GM12878 (cell line): ENCODE results near the gene GTF2B. TPM values are rescaled to one million over a fixed set of nuclear protein-coding genes. Genes with fewer than 3 reads are reported as not detected.

Experiments used
- ATAC-seq: fragments of 200-7000 bp; cut with Tn5 transposase; 3 replicates; pipeline ENCODE4 v1.9.1; 2020; ENCODE audit warnings: mild to moderate bottlenecking, moderate library complexity
- BruUV-seq: library from RNA; stranded (reverse); fragments of 400-500 nt; replicated peaks from 2 replicates; lab custom pipeline; 2021; lab: Mats Ljungman, UMichigan
- CTCF ChIA-PET: fragments of 300-600 bp; sonication (Branson Sonifier 250); formaldehyde crosslinking; extraction: SDS; loops from one replicate; lab custom pipeline; 2021; ENCODE audit warnings: inconsistent platforms; lab: Yijun Ruan, JAX
- POLR2A ChIA-PET: fragments of 350-600 bp; formaldehyde crosslinking; extraction: SDS; loops from one replicate; lab custom pipeline; 2021; ENCODE audit warnings: inconsistent platforms; lab: Charles Lee
- RAD21 ChIA-PET: fragments of 300-600 bp; sonication (Branson Sonifier 250); formaldehyde crosslinking; loops from one replicate; lab custom pipeline; 2023; ENCODE audit warnings: antibody characterized with exemption; ENCODE audit not compliant: unreplicated experiment; lab: Charles Lee
- SMC1A ChIA-PET: fragments of 300-600 bp; sonication (Branson Sonifier 250); formaldehyde crosslinking; loops from one replicate; lab custom pipeline; 2023; ENCODE audit not compliant: unreplicated experiment, uncharacterized antibody; lab: Charles Lee
- DNase-seq: peaks from one replicate; pipeline ENCODE4 v3.0.0-alpha.2; 2011; ENCODE audit warnings: low read depth, low spot score
- FAIRE-seq: peaks from 3 replicates; lab custom pipeline; 2011; peaks lifted over from hg19 to GRCh38; lab: Jason Lieb, UNC
- H2AFZ ChIP-seq: 2 replicates; pipeline ENCODE4 v1.6.0; 2011; ENCODE audit warnings: low read depth, low read length, control low read depth; ENCODE audit not compliant: control insufficient read depth
- H3K27ac ChIP-seq: 2 replicates; pipeline ENCODE4 v1.5.1; 2011; ENCODE audit warnings: control low read depth; ENCODE audit not compliant: control insufficient read depth, insufficient read depth
- H3K27me3 ChIP-seq, 2 experiments: replicated peaks in 1 of 2; 2 replicates each; pipeline versions ENCODE4 v1.6.0 to v1.6.1; 2011; ENCODE audit warnings: low read length in 1 of 2; ENCODE audit not compliant: control insufficient read depth in 2 of 2, insufficient read depth in 2 of 2
- H3K36me3 ChIP-seq, 2 experiments: 2 replicates each; pipeline ENCODE4 v1.5.1; 2011; ENCODE audit warnings: low read length in 1 of 2; ENCODE audit not compliant: control insufficient read depth in 2 of 2, insufficient read depth in 2 of 2
- H3K4me1 ChIP-seq: 2 replicates; pipeline ENCODE4 v1.6.1; 2011; ENCODE audit warnings: mild to moderate bottlenecking, low read length, moderate library complexity, mixed read lengths; ENCODE audit not compliant: control insufficient read depth, insufficient read depth
- H3K4me2 ChIP-seq: 2 replicates; pipeline ENCODE4 v1.6.0; 2011; ENCODE audit warnings: control low read depth; ENCODE audit not compliant: control insufficient read depth, insufficient read depth
- H3K4me3 ChIP-seq: fragments of 200-600 bp; sonication (generic); 2 replicates; pipeline ENCODE4 v1.5.1; 2016
- H3K79me2 ChIP-seq: 2 replicates; pipeline ENCODE4 v1.6.0; 2011; ENCODE audit warnings: low read length; ENCODE audit not compliant: control insufficient read depth, insufficient read depth
- H3K9ac ChIP-seq: 2 replicates; pipeline ENCODE4 v1.8.0; 2011; ENCODE audit warnings: low read length, control low read depth, mixed read lengths; ENCODE audit not compliant: control insufficient read depth, insufficient read depth
- H3K9me3 ChIP-seq: replicated peaks from 3 replicates; pipeline ENCODE4 v1.5.1; 2011; ENCODE audit warnings: mild to moderate bottlenecking, low read length; ENCODE audit not compliant: control insufficient read depth, insufficient read depth
- H4K20me1 ChIP-seq: 2 replicates; pipeline ENCODE4 v1.6.0; 2011; ENCODE audit not compliant: control insufficient read depth, insufficient read depth
- ATF2 ChIP-seq: IDR thresholded peaks from 2 replicates; pipeline ENCODE4 v1.6.1; 2012; ENCODE audit warnings: low read length, inconsistent platforms
- BCL11A ChIP-seq: IDR thresholded peaks from 2 replicates; pipeline ENCODE4 v1.6.1; 2011; ENCODE audit warnings: low read depth, low read length
- IRF4 ChIP-seq: IDR thresholded peaks from 2 replicates; pipeline ENCODE4 v1.6.1; 2011; ENCODE audit warnings: low read depth, low read length
- IRF5 ChIP-seq: fragments of 450-650 bp; IDR thresholded peaks from 2 replicates; pipeline ENCODE4 v1.6.1; 2017; ENCODE audit warnings: borderline replicate concordance
- MYB ChIP-seq: fragments of 150-350 bp; IDR thresholded peaks from 2 replicates; pipeline ENCODE4 v1.6.1; 2014; ENCODE audit warnings: mild to moderate bottlenecking, low read depth, low read length, borderline replicate concordance
- NR2F1 ChIP-seq: fragments of 450-650 bp; conservative IDR thresholded peaks from 2 replicates; pipeline ENCODE4 v1.6.1; 2017; ENCODE audit warnings: mild to moderate bottlenecking
- POLR2AphosphoS2 ChIP-seq: IDR thresholded peaks from 2 replicates; pipeline ENCODE4 v1.6.1; 2011; ENCODE audit warnings: low read depth, mild to moderate bottlenecking, low read length, improper control_type of control experiment, moderate library complexity
- POU2F2 ChIP-seq: IDR thresholded peaks from 3 replicates; pipeline ENCODE4 v1.6.1; 2011; ENCODE audit warnings: low read depth, mild to moderate bottlenecking, low read length, borderline replicate concordance
- RBBP5 ChIP-seq: fragments of 200-600 bp; sonication (generic); conservative IDR thresholded peaks from 2 replicates; pipeline ENCODE4 v1.6.1; 2016
- STAT3 ChIP-seq: IDR thresholded peaks from 2 replicates; pipeline ENCODE4 v1.6.1; 2011; ENCODE audit warnings: low read depth, low read length, improper control_type of control experiment
- SUZ12 ChIP-seq: fragments of 200-600 bp; sonication (generic); IDR thresholded peaks from one replicate; pipeline ENCODE4 v1.6.1; 2018; ENCODE audit warnings: antibody characterized with exemption, mild to moderate bottlenecking; ENCODE audit not compliant: unreplicated experiment
- USF1 ChIP-seq: IDR thresholded peaks from 2 replicates; pipeline ENCODE4 v1.6.1; 2011; ENCODE audit warnings: borderline replicate concordance, low read depth, mild to moderate bottlenecking, moderate library complexity, mixed read lengths, low read length; ENCODE audit not compliant: insufficient read depth; ENCODE audit errors: extremely low read length
- ZNF217 ChIP-seq: fragments of 450-650 bp; IDR thresholded peaks from 2 replicates; pipeline ENCODE4 v1.6.1; 2017; ENCODE audit warnings: antibody characterized with exemption, mild to moderate bottlenecking
- WGBS: methylation state at CpG from one replicate; pipeline ENCODE4 v1.1.6; 2016; ENCODE audit warnings: low lambda C conversion rate; ENCODE audit not compliant: insufficient replicate concordance, insufficient coverage; ENCODE audit errors: missing lambda C conversion rate; 5-methylcytosine and 5-hydroxymethylcytosine counted together
- in situ Hi-C: fragments of 300-500 bp; cut with MboI; formaldehyde crosslinking; loops from 9 replicates; pipeline ENCODE4 v1.14.3; 2018; ENCODE audit warnings: mixed read lengths
- intact Hi-C: fragments of 100-400 bp; cut with micrococcal nuclease; formaldehyde crosslinking; loops from one replicate; pipeline ENCODE4 v1.14.2; 2022; ENCODE audit not compliant: unreplicated experiment
- polyA plus RNA-seq, 11 experiments: library from polyadenylated mRNA; depleted of rRNA in 4 of 11; unstranded in 6 of 11; stranded (reverse) in 5 of 11; fragments of >200 nt; fragmentation: Nextera tagmentation in 4 of 11; fragmentation: Illumina TruSeq in 1 of 11; extraction: Ambion mirVana in 4 of 11; extraction: Trizol in 1 of 11; gene quantifications; 1 replicate in 1 of 11; 2 replicates in 10 of 11; pipeline versions ENCODE4 v1.2.1 to v1.2.3, GENCODE V29; 2011 to 2016; ENCODE audit warnings: inconsistent platforms in 2 of 11, missing spikeins in 2 of 11, low read depth in 1 of 11
- total RNA-seq, 4 experiments: library from RNA; depleted of rRNA in 3 of 4; stranded (reverse); fragments of >200 nt in 3 of 4; fragmentation: Illumina TruSeq in 1 of 4; extraction: Trizol in 1 of 4; gene quantifications; 2 replicates each; pipeline versions ENCODE4 v1.2.1 to v1.2.3, GENCODE V29; 2013 to 2021

Gene GTF2B
- total and polyA plus RNA-seq, 10 of the 15 experiments (the other 5 are each of a cell fraction or from before 2014, with no cell fraction given), result 27.9 to 79.7 (median 59.5) TPM

- Histone ChIP-seq H3K36me3 (peaks cover 0 to 26% of the 10 kb centered on the region in 2 experiments; a peak in 3 of 4 replicates), H4K20me1 (no peaks in the 10 kb centered on the region)
- POLR2A ChIA-PET, result interaction anchor here (1.0 kb wide), 1 partner anchor 12 kb away, joined by 3 read pairs; the partner anchor contains the start of gene GTF2B
- in situ Hi-C loops, result no loop called here
- WGBS, result 73% methylated on average over 4 of the region's 4 CpGs
- no peak for ATAC-seq
- no peak for TF ChIP-seq ZNF217
- TF ChIP-seq RBBP5, result no peak
- TF ChIP-seq MYB, result no peak
- TF ChIP-seq, all 136 proteins: peak for 0
- FAIRE-seq (no peak), DNase-seq (no peak)
- H3K9me3 ChIP-seq, result no peaks in the 10 kb centered on the region
- RAD21 ChIA-PET, result interaction anchor here (1.9 to 6.1 kb wide), 5 partner anchors 10 to 270 kb away, joined by 5 to 80 read pairs (median 8); no protein-coding TSS in a partner anchor
- H3K79me2 ChIP-seq, result peaks cover 12% of the 10 kb centered on the region
- CTCF ChIA-PET, result interaction anchor here (0.7 to 9.4 kb wide), 16 partner anchors 10 to 267 kb away, joined by 3 to 293 read pairs (median 8); no protein-coding TSS in a partner anchor
- no peak overlapping the region for H3K27ac ChIP-seq
- H3K4me3 ChIP-seq, result no peak overlapping the region
- intact Hi-C loops, result loop anchor here (1.0 to 5.0 kb wide), 2 partner anchors 270 to 696 kb away; no protein-coding TSS in a partner anchor
- no TSS peak for BruUV-seq
- H3K4me1 ChIP-seq, result no peaks in the 10 kb centered on the region
- no peak overlapping the region for H3K9ac ChIP-seq
- no peak overlapping the region for H3K4me2 ChIP-seq
- SMC1A ChIA-PET, result interaction anchor here (0.8 to 8.5 kb wide), 11 partner anchors 10 to 270 kb away, joined by 3 to 132 read pairs (median 5); partner anchors contain the start of gene GTF2B
- H3K27me3 ChIP-seq, result no peaks in the 10 kb centered on the region
- no peak overlapping the region for H2AFZ ChIP-seq
These were observed 12.6 kb downstream of the GTF2B start for GRCh38 chr1:88878731-88879130.

- ChIA-PET POLR2A (interaction anchor here (0.6 to 1.0 kb wide), 2 partner anchors 13 to 55 kb away, joined by 3 to 4 read pairs; partner anchors contain the start of gene GTF2B), CTCF (interaction anchor here (0.7 to 9.4 kb wide), 26 partner anchors 11 to 266 kb away, joined by 3 to 293 read pairs (median 6); partner anchors contain the start of gene PKN2), SMC1A (interaction anchor here (0.8 to 8.5 kb wide), 14 partner anchors 10 to 697 kb away, joined by 3 to 132 read pairs (median 6); partner anchors contain the start of gene GTF2B), RAD21 (interaction anchor here (1.0 to 6.1 kb wide), 6 partner anchors 11 to 269 kb away, joined by 3 to 80 read pairs (median 6); no protein-coding TSS in a partner anchor)
- DNase-seq (no peak), ATAC-seq (peak; percentile 51), FAIRE-seq (no peak)
- intact Hi-C loops, result loop anchor here (1.0 to 5.0 kb wide), 4 partner anchors 142 to 696 kb away; no protein-coding TSS in a partner anchor
- no peak overlapping the region for H3K4me2 ChIP-seq
- WGBS, result 42% methylated on average over 9 of the region's 9 CpGs
- no peaks in the 10 kb centered on the region for H4K20me1 ChIP-seq
- no peak overlapping the region for H3K9ac ChIP-seq
- H2AFZ ChIP-seq, result no peak overlapping the region
- peaks cover 0 to 20% of the 10 kb centered on the region in 2 experiments; a peak in 2 of 4 replicates for H3K36me3 ChIP-seq
- H3K27me3 ChIP-seq, result no peaks in the 10 kb centered on the region
- H3K9me3 ChIP-seq, result no peaks in the 10 kb centered on the region
- H3K79me2 ChIP-seq, result peaks cover 15% of the 10 kb centered on the region
- H3K4me1 ChIP-seq, result no peaks in the 10 kb centered on the region
- no peak overlapping the region for H3K4me3 ChIP-seq
- H3K27ac ChIP-seq, result no peak overlapping the region
- no TSS peak for BruUV-seq
- in situ Hi-C loops, result no loop called here
- no peak for TF ChIP-seq STAT3
- TF ChIP-seq IRF5, result no peak
- TF ChIP-seq POU2F2, result no peak
- no peak for TF ChIP-seq NR2F1
- TF ChIP-seq POLR2AphosphoS2, result no peak
- TF ChIP-seq IRF4, result no peak
- no peak for TF ChIP-seq BCL11A
- TF ChIP-seq SUZ12, result no peak
- TF ChIP-seq USF1, result no peak
- no peak for TF ChIP-seq ATF2
- no peak for TF ChIP-seq RBBP5
These were observed 13.5 kb downstream of the GTF2B start for GRCh38 chr1:88877911-88878310.
